ENCODE data around the gene ATP1B1.

The ATP1B1 gene

GRCh38 chr1:169119405-169119804 lies 12.9 kb downstream of the ATP1B1 start:
- Histone ChIP-seq H3K79me2 (ENCODE audit: insufficient read depth, low read length) (no peaks in the 10 kb centered on the region), H4K20me1 (ENCODE audit: low read depth, low read length) (no peaks in the 10 kb centered on the region), H3K36me3 (ENCODE audit: low read length) (no peaks in the 10 kb centered on the region), H3K4me2 (ENCODE audit: low read depth, low read length, poor library complexity, severe bottlenecking) (no peak overlapping the region), H3K4me3 (ENCODE audit: insufficient read depth, low read length, poor library complexity, severe bottlenecking) (no peak overlapping the region), H3K27ac (ENCODE audit: low read depth, low read length) (no peak overlapping the region), H3K27me3 (ENCODE audit: low read length) (no peaks in the 10 kb centered on the region), H3K9ac (ENCODE audit: low read length) (no peak overlapping the region), H3K9me2 (replicated peaks; ENCODE audit: insufficient read depth, low read length) (no peaks in the 10 kb centered on the region), H2AFZ (ENCODE audit: low read depth, low read length, severe bottlenecking) (no peak overlapping the region), H3K9me3 (ENCODE audit: insufficient read depth, low read length) (no peaks in the 10 kb centered on the region), H3F3A (ENCODE audit: insufficient read depth) (no peaks in the 10 kb centered on the region)
- no peak for TF ChIP-seq EZH2phosphoT487 (conservative IDR thresholded peaks at IDR 0.05; ENCODE audit: low read length)
- TF ChIP-seq CTCF (IDR thresholded peaks at IDR 0.05; ENCODE audit: insufficient read depth, low read length, poor library complexity, severe bottlenecking), result no peak

GRCh38 chr1:169120066-169120465 lies 13.6 kb downstream of the ATP1B1 start:
- TF ChIP-seq CTCF (IDR thresholded peaks at IDR 0.05; ENCODE audit: insufficient read depth, low read length, poor library complexity, severe bottlenecking) (no peak), EZH2phosphoT487 (conservative IDR thresholded peaks at IDR 0.05; ENCODE audit: low read length) (no peak)
- Histone ChIP-seq H3K36me3 (ENCODE audit: low read length) (no peaks in the 10 kb centered on the region), H3K9me3 (ENCODE audit: insufficient read depth, low read length) (no peaks in the 10 kb centered on the region), H4K20me1 (ENCODE audit: low read depth, low read length) (no peaks in the 10 kb centered on the region), H3K9ac (ENCODE audit: low read length) (no peak overlapping the region), H3K4me3 (ENCODE audit: insufficient read depth, low read length, poor library complexity, severe bottlenecking) (no peak overlapping the region), H3F3A (ENCODE audit: insufficient read depth) (no peaks in the 10 kb centered on the region), H2AFZ (ENCODE audit: low read depth, low read length, severe bottlenecking) (no peak overlapping the region), H3K27me3 (ENCODE audit: low read length) (no peaks in the 10 kb centered on the region), H3K27ac (ENCODE audit: low read depth, low read length) (no peak overlapping the region), H3K9me2 (replicated peaks; ENCODE audit: insufficient read depth, low read length) (no peaks in the 10 kb centered on the region), H3K79me2 (ENCODE audit: insufficient read depth, low read length) (no peaks in the 10 kb centered on the region), H3K4me2 (ENCODE audit: low read depth, low read length, poor library complexity, severe bottlenecking) (no peak overlapping the region)

GRCh38 chr1:169121146-169121923 lies 14.8 kb downstream of the ATP1B1 start:
- no peaks in the 10 kb centered on the region for H4K20me1 ChIP-seq (ENCODE audit: low read depth, low read length)
- H3K9me2 ChIP-seq (replicated peaks; ENCODE audit: insufficient read depth, low read length), result no peaks in the 10 kb centered on the region
- no peaks in the 10 kb centered on the region for H3F3A ChIP-seq (ENCODE audit: insufficient read depth)
- no peaks in the 10 kb centered on the region for H3K27me3 ChIP-seq (ENCODE audit: low read length)
- H3K27ac ChIP-seq (ENCODE audit: low read depth, low read length), result no peak overlapping the region
- no peaks in the 10 kb centered on the region for H3K36me3 ChIP-seq (ENCODE audit: low read length)
- no peak overlapping the region for H3K4me2 ChIP-seq (ENCODE audit: low read depth, low read length, poor library complexity, severe bottlenecking)
- no peaks in the 10 kb centered on the region for H3K79me2 ChIP-seq (ENCODE audit: insufficient read depth, low read length)
- no peak overlapping the region for H3K9ac ChIP-seq (ENCODE audit: low read length)
- TF ChIP-seq EZH2phosphoT487 (conservative IDR thresholded peaks at IDR 0.05; ENCODE audit: low read length) (no peak), CTCF (IDR thresholded peaks at IDR 0.05; ENCODE audit: insufficient read depth, low read length, poor library complexity, severe bottlenecking) (no peak)
- no peak overlapping the region for H2AFZ ChIP-seq (ENCODE audit: low read depth, low read length, severe bottlenecking)
- H3K9me3 ChIP-seq (ENCODE audit: insufficient read depth, low read length), result no peaks in the 10 kb centered on the region
- no peak overlapping the region for H3K4me3 ChIP-seq (ENCODE audit: insufficient read depth, low read length, poor library complexity, severe bottlenecking)

Measured in SU-DHL-6 (cell line).